C4-2B (cell line): ENCODE measurements around the gene NCOA3.
A peak's percentile ranks its signal among the peaks of the same experiment; 100 is the strongest.

Experiments
- H3K27ac ChIP-seq: fragments of 450-650 bp; 2 replicates; pipeline ENCODE4 v1.5.1; 2017
- CTCF ChIP-seq: fragments of 450-650 bp; conservative IDR thresholded peaks from 2 replicates; pipeline ENCODE4 v1.5.1; 2017; ENCODE audit warnings: mild to moderate bottlenecking
- ZFX ChIP-seq: fragments of 450-650 bp; IDR thresholded peaks from 2 replicates; pipeline ENCODE4 v1.6.1; 2017

Gene NCOA3

DNA sequence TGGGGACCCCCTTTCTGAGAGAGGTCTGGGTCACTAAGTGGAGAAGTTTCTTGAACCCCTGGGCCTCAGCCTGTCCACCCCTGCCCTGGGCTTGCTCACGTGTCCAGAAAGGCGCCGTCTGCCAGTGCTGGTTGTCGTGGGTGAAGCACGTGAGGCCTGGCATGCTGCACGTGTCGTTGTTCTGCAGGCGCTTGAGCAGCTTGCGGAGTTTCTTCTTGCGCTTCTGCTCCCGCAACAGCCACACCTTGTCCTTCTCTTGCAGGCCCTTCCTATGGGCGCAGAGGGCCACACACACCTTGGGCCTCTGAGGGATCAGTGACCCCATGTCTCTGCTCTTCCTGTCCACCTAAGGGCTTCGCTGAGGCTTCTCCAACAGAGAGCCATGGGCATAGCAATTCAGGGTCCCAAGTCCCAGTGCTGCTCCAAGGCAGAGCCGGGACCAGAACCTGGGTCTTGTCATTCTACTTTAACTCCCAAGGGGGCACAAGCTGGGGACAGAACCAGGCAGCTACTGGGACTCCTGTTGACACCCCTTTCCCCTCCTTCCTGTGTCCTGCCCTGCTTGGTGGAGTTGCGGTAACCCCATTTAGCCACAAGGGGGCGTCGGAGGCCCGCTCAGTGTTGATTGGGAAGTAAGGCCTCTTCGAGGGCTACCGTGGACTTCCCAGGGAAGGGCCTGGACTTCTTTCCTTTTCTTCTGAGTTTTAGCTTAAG is 161.8 kb downstream of the NCOA3 start:
- no peak overlapping the region for H3K27ac ChIP-seq
- TF ChIP-seq ZFX, result no peak
- TF ChIP-seq CTCF, result peak; percentile 98

DNA sequence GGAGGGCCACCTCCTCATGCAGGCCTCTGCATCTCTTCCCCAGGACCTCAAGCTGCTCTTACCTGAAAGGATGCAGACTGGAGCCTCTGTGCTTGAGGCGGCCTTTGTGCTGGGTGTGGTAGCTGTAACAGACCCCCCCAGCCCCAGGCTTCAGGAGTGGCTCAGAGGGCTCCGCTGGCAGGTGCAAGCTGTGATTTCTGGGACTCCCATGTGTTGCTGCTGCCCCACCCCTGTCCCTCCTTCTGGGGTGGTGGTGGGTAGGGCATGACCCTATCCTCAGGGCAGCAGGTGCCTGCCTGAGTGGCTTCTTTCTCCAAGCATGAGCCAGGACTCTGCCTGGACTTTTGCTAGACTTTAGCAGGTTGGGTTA is 162.4 kb downstream of the NCOA3 start:
- TF ChIP-seq ZFX (no peak), CTCF (no peak; the same call in 1 of the 2 replicates)
- no peak overlapping the region for H3K27ac ChIP-seq

GRCh38 chr20:47664744-47665143 is 163.1 kb downstream of the NCOA3 start:
- H3K27ac ChIP-seq, result no peak overlapping the region
- TF ChIP-seq ZFX, result no peak
- no peak for TF ChIP-seq CTCF

DNA sequence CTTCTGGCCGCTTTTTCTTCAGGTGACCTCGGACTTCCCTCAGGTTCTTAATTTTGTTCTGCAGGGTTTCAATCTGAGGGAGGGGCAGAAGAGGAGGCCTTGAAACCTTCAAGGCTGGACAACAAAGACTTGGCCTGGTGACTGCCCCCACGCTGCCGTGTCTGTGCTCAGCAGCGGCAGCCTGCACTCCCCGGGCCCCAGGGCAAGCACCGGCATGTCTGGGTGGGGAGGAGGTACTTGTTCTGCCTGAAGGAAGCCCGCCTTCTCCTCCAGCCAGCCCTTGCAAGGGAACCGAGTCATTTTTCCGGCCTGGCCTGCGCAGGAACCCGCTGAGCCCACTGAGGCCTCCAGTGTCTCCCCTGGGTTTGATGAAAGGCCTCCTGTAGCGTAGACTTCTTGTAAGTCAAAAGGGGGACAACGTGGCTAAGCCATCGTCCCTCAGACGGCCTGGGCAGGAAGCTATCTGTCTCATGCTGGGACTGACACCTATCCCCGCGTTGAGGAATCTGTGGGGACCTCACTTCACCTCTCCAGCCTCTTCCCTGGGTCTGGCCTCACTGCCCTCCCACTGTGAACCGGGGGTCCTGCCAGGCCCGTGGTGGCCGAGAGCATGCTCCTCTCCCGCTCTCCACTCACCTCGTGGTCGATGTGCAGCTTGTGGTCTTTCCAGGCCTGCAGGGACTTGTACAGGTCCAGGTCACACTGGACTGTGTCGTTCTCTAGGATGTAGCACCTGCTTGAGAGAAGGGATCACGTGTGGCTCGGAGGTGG is 163.7 kb downstream of the NCOA3 start:
- no peak for TF ChIP-seq CTCF
- no peak overlapping the region for H3K27ac ChIP-seq

GRCh38 chr20:47666304-47666703 is 164.6 kb downstream of the NCOA3 start:
- no peak overlapping the region for H3K27ac ChIP-seq
- no peak for TF ChIP-seq ZFX
- TF ChIP-seq CTCF, result no peak

- TF ChIP-seq ZFX, result no peak
- TF ChIP-seq CTCF, result no peak
- H3K27ac ChIP-seq, result no peak overlapping the region
Observed at GRCh38 chr20:47667086-47667485, 165.4 kb downstream of the NCOA3 start.

- H3K27ac ChIP-seq, result no peak overlapping the region
- no peak for TF ChIP-seq ZFX
- no peak for TF ChIP-seq CTCF
Observed at GRCh38 chr20:47667531-47668312, 166.0 kb downstream of the NCOA3 start.
